Stimulated activated effector memory CD8-positive, alpha-beta T cell treated with anti-CD3 and anti-CD28 coated beads, Interleukin-12 subunit alpha, Interleukin-12 subunit beta, amount 100 ng/mL, for 72 hours (primary cell): ENCODE results near the gene LY9.

Experiments
- ATAC-seq: fragments of 150-1000 bp; cut with Tn5 transposase; 2 replicates; pipeline ENCODE4 v1.10.0; 2021
- DNase-seq, 2 donors: peaks; one replicate each; pipeline ENCODE4 v3.0.0; 2021 to 2022; ENCODE audit warnings: low spot score in 2 of 2
- H3K27ac Mint-ChIP-seq: one replicate; pipeline ENCODE4 v1.8.0; 2022; ENCODE audit warnings: mild to moderate bottlenecking, mixed read lengths
- H3K36me3 Mint-ChIP-seq: one replicate; pipeline ENCODE4 v1.8.0; 2022; ENCODE audit warnings: mild to moderate bottlenecking, mixed read lengths
- H3K4me1 Mint-ChIP-seq: one replicate; pipeline ENCODE4 v1.8.0; 2022; ENCODE audit warnings: mixed read lengths
- H3K4me3 Mint-ChIP-seq: one replicate; pipeline ENCODE4 v1.8.0; 2022; ENCODE audit warnings: mild to moderate bottlenecking, mixed read lengths
- H3K9me3 Mint-ChIP-seq: one replicate; pipeline ENCODE4 v1.8.0; 2022; ENCODE audit warnings: mixed read lengths

The LY9 gene

DNA sequence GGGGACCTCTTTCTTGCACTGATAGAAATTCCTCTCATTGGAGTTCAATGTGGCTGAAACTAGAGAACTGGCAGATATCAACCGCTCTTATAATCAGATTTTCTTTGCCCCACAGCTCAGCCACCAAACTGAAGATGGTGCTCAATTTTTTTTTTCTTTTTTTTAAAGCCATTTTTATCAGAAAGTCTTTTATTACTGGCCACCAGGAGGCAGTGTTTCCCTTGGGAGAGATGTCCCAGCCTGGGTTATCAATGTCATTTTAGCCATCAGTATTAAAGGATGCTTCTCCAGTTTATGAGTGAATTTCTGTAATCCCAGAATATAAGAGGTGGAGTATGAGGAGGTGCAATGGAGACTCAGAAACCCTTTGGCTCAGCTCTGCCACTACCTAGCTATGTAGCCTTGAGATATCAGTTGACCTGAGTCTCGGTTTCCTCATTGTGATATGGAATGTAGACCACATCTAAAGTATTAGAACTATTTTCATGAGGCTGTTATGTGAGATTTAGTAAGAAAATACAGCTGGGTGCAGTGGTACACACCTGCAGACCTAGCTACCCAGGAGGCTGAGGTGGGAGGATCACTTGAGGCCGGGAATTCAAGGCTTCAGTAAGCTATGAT is 39.1 kb downstream of the LY9 start:
- no peak overlapping the region for H3K4me3 Mint-ChIP-seq
- no peaks in the 10 kb centered on the region for H3K9me3 Mint-ChIP-seq
- peaks cover 76% of the 10 kb centered on the region for H3K4me1 Mint-ChIP-seq
- ATAC-seq: no peak
- peaks cover 19% of the 10 kb centered on the region for H3K36me3 Mint-ChIP-seq
- DNase-seq: peak; percentile 41 to 70
- peak overlapping the region; percentile 99 for H3K27ac Mint-ChIP-seq

DNA sequence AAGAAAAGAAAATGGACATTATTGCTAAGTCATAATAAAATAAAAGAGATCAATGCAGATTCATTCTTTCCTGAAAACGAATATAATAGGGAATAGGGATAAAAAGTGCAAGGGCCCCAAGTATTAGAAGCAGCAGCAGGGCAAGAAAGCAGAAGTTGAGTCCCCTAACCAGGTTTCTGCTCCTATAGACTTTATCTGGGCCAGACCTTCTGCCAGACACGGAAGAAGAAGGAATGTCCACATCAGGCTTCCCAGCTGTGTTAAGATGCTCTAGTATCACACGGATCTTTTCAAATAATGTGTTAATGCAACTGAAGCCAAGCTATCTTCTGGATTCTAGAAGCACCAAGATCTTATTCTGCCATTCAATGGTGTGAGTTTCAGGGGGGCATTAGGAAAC is 39.8 kb downstream of the LY9 start:
- H3K4me3 Mint-ChIP-seq: peak overlapping the region; percentile 80
- peaks cover 17% of the 10 kb centered on the region for H3K36me3 Mint-ChIP-seq
- no peak for DNase-seq
- H3K27ac Mint-ChIP-seq: peak overlapping the region; percentile 99
- H3K4me1 Mint-ChIP-seq: peaks cover 69% of the 10 kb centered on the region
- no peak for ATAC-seq
- H3K9me3 Mint-ChIP-seq: no peaks in the 10 kb centered on the region

DNA sequence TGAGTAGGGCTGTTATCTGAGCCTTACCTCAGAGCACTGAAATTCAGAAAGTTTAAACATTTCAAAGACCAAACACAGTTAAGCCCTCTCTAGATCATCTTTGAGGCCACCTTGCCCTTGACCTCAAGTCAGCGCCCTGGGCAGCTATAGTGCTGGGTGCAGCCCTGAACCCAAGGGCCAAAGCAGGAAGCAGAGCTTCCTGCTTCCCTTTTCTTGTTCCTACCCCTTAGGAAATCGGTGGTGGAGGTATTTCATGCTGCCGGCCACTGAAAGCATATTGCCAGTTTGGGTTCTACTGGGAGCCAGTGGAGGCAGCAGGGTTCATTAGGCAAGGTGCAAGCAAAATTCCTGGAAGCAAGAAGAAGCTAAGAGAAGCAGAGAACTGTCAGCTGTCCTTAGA is 40.6 kb downstream of the LY9 start:
- Mint-ChIP-seq H3K27ac (peak overlapping the region; percentile 99), H3K4me1 (peaks cover 73% of the 10 kb centered on the region)

DNA sequence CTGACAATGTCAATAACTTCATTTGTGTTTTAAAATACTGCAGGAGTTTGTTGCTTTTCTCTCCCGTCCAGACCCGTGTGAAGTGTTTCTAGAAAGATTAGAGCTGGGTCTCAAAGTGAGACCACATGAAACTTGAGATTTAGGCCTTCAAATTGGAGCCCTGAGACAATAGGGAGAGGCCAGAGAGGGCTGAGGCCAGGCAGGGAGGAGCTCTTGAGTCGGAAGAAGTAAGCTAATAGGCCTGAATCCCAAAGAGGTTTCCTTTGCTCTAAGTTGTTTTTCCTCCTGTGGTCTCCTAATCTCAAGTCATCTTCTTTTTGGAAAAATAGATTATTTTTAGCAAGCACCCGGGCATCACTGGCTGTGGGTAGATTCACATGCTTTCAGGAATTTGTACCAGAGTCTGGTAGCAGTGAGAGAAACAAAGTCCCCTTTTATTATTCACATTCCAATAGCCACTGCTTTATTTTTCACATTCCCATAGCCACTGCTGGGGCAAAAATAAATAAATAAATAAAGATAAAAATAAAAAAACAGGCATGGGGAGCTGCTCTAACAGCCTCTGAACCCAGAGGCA is 41.1 kb downstream of the LY9 start:
- Mint-ChIP-seq H3K4me1 (peaks cover 78% of the 10 kb centered on the region), H3K27ac (peak overlapping the region; percentile 99), H3K36me3 (peaks cover 15% of the 10 kb centered on the region), H3K9me3 (no peaks in the 10 kb centered on the region), H3K4me3 (peak overlapping the region; percentile 80)
- DNase-seq (no peak), ATAC-seq (no peak)

More for the DNA sequence above, 40.6 kb downstream of the LY9 start:
- peaks cover 15% of the 10 kb centered on the region for H3K36me3 Mint-ChIP-seq
- H3K4me3 Mint-ChIP-seq: peak overlapping the region; percentile 80
- no peaks in the 10 kb centered on the region for H3K9me3 Mint-ChIP-seq
- DNase-seq: no peak
- ATAC-seq: no peak

DNA sequence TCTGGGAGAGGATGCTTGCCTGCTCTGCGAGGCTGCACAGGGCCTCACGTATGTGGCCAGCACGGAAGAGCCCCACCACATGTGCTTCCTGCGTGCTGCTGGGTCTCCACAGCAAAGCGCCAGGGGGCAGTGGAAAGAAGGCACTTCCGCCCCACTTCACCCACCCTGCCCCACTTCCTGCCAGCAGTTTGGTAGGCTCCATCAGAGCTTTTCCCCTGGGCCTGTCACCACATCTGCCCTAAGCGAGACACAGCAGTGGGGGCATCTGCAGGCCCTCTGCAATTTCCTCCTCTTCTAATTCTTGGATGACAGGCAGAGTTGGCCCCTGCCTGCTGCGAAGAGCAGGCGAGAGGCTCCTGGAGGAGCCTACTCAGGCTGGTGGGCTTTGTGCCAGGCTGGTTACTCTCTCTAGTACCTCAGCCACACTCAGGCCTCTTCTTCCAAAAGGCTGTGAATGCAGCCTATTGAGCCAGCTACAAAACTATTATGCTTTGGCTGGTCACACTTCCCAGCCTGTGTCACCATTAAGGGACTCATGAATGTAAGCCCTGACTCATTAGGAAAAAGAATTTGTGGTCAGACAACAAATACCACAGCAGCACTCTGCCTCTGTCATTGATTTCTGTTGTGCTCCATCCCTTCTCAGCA is 41.7 kb downstream of the LY9 start:
- H3K36me3 Mint-ChIP-seq: peaks cover 15% of the 10 kb centered on the region
- DNase-seq: peak; percentile 61 to 83
- no peaks in the 10 kb centered on the region for H3K9me3 Mint-ChIP-seq
- peak overlapping the region; percentile 99 for H3K27ac Mint-ChIP-seq
- peak overlapping the region; percentile 80 for H3K4me3 Mint-ChIP-seq
- H3K4me1 Mint-ChIP-seq: peaks cover 84% of the 10 kb centered on the region
- peak; percentile 94 for ATAC-seq

DNA sequence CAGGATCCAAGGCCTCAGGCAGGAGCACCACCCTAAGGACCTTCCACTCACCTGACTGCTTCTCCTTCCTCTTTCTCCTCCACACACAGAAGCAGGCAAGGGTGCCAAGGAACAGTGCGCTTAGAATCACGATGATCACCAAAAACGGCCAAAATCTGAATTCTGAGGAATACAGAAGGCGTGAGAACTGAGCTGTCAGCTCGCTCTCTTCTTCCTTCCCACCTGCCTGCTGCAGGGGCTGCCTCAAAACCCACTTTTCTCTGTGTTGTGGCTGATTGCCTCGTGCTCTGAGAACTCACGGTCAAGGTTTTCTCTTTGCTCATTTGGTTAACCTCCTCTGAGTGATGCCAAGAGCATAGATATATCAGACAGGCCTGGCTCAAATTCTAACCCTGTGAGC is 42.9 kb downstream of the LY9 start:
- H3K36me3 Mint-ChIP-seq: peaks cover 15% of the 10 kb centered on the region
- peak overlapping the region; percentile 80 for H3K4me3 Mint-ChIP-seq
- H3K4me1 Mint-ChIP-seq: peaks cover 87% of the 10 kb centered on the region
- H3K9me3 Mint-ChIP-seq: no peaks in the 10 kb centered on the region
- H3K27ac Mint-ChIP-seq: peak overlapping the region; percentile 99
- DNase-seq (peak in 1 of 2 donors; percentile 64), ATAC-seq (peak; percentile 43)

DNA sequence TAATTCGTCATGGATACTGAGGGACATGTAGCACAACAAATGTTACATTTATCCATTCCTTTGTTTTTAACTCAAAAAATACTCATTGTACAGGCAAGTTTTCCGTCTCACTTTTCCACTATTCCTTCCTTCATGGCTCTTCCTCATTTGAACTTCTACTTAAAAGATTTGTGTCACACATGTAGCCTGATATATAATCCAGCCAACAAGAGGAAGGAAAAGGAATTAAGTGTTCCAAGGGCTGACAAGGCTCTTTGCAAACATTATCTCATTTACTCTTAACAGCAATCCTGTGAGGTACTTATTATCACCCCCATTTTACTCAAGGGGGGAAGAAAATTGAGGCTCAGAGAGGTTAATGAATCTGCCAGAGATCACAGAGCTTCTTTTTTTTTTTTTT is 43.8 kb downstream of the LY9 start:
- Mint-ChIP-seq H3K4me3 (no peak overlapping the region), H3K9me3 (no peaks in the 10 kb centered on the region), H3K36me3 (peaks cover 15% of the 10 kb centered on the region), H3K27ac (no peak overlapping the region), H3K4me1 (peaks cover 87% of the 10 kb centered on the region)
- no peak for ATAC-seq
- DNase-seq: no peak

DNA sequence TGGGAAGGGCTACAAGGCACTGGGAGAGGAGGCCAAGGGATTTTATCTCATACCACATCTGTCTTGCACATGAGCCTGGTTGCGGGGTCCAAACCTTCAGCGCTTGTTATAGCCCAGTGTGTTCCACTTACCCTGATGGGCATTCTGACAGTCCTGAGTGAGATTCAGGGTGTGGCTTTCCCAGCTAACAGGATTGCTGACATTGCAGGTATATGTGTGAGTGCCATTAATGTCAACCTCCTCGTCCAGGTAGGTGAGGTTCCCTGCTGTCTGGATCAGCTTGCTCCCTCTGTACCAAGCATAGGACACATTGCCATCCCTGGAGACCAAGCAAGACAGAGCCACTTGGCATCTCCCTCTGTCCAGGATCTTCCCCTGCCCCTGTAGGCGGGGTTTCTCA is 45.1 kb downstream of the LY9 start:
- H3K4me1 Mint-ChIP-seq: peaks cover 85% of the 10 kb centered on the region
- H3K36me3 Mint-ChIP-seq: peaks cover 15% of the 10 kb centered on the region
- H3K9me3 Mint-ChIP-seq: peaks cover 3% of the 10 kb centered on the region
- H3K4me3 Mint-ChIP-seq: no peak overlapping the region
- ATAC-seq (no peak), DNase-seq (no peak)
- H3K27ac Mint-ChIP-seq: no peak overlapping the region

DNA sequence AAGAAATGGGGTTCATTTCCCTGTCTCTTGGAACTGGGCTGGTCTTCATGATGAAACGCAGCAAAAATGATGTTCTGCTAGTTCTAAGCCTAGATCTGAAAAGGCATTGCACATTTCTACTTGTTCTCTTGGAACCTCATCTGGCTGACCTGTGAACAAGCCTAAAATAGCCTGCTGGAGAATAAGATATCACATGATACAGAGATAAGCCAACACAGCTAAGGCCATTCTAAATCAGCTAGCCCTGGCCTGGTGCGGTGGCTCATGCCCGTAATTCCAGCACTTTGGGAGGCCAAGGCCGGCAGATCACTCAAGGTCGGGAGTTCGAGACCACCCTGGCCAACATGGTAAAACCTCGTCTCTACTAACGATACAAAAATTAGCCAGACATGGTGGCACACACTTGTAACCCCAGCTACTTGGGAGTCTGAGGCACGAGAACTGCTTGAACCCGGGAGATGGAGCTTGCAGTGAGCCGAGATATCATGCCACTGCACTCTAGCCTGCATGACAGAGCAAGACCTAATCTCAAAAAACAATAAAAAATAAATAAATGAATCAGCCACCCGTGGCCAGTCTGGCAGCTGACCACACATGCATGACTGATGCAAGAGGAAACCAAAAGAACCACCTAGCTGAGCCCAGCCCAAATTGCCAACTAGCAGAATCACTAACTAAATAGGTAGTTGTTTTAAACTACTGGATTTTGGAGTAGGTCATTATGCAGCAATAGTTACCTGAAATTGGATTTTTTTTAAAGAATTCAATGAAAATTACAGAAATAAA is 48.7 kb downstream of the LY9 start:
- DNase-seq (no peak), ATAC-seq (peak; percentile 84)
- Mint-ChIP-seq H3K4me1 (peaks cover 65% of the 10 kb centered on the region), H3K36me3 (peaks cover 6% of the 10 kb centered on the region), H3K4me3 (no peak overlapping the region), H3K9me3 (peaks cover 3% of the 10 kb centered on the region), H3K27ac (no peak overlapping the region)

DNA sequence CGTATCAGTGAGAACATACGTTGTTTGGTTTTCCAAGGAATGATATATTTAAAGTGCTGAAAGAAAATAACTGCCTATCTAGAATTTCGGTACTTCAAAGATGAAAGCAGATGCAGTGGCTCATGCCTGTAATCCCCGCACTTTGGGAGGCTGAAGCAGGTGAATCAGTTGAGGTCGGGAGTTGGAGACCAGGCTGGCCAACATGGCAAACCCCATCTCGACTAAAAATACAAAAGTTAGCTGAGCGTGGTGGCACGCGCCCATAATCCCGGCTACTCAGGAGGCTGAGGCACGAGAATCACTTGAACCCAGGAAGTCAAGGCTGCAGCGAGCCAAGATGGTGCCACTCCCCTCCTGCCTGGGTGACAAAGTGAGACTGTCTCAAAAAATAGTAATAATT is 50.3 kb downstream of the LY9 start:
- ATAC-seq: no peak
- no peak for DNase-seq
- Mint-ChIP-seq H3K4me3 (no peak overlapping the region), H3K36me3 (no peaks in the 10 kb centered on the region), H3K4me1 (peaks cover 58% of the 10 kb centered on the region), H3K9me3 (peaks cover 3% of the 10 kb centered on the region), H3K27ac (no peak overlapping the region)

DNA sequence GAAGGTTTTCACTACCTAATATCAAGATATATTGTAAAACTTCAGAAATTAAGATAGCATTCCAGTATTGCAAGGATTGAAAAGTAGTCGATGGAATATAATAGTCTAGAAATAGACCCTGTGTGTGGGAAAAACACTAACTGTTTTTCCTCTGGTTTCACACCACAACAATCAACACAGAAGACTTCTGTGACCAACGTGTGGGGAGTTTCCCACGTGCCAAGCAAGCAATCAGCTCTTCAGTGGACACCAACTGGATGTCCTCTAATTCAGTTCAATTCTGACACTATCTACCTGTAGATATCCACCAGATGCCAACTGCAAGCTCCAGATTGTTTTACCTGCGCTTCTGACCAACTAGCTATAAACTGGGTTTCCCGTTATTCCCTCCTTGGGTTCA is 54.6 kb downstream of the LY9 start:
- DNase-seq (no peak), ATAC-seq (no peak)
- no peak overlapping the region for H3K4me3 Mint-ChIP-seq
- peaks cover 25% of the 10 kb centered on the region for H3K4me1 Mint-ChIP-seq
- H3K36me3 Mint-ChIP-seq: no peaks in the 10 kb centered on the region
- H3K9me3 Mint-ChIP-seq: no peaks in the 10 kb centered on the region
- H3K27ac Mint-ChIP-seq: no peak overlapping the region

DNA sequence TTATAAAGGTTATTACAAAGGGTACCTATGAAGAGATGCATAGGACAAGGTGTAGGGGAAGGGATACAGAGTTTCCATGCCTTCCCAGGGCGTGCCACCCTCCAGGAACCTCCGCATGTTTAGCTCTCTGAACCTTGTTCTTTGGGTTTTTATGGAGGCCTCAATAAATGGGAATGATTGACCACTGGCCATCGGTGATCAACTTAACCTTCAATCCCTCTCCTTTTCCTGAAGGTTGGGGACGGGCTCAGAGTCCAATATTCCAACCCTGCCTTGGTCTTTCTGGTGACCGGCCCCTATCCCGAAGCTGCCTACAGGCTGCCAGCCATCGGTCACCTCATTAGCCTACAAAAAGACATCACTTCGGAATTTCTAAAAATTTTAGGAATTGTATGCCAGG is 55.0 kb downstream of the LY9 start:
- DNase-seq: no peak
- no peak overlapping the region for H3K4me3 Mint-ChIP-seq
- ATAC-seq: no peak
- H3K9me3 Mint-ChIP-seq: no peaks in the 10 kb centered on the region
- no peaks in the 10 kb centered on the region for H3K36me3 Mint-ChIP-seq
- peaks cover 22% of the 10 kb centered on the region for H3K4me1 Mint-ChIP-seq
- H3K27ac Mint-ChIP-seq: no peak overlapping the region

DNA sequence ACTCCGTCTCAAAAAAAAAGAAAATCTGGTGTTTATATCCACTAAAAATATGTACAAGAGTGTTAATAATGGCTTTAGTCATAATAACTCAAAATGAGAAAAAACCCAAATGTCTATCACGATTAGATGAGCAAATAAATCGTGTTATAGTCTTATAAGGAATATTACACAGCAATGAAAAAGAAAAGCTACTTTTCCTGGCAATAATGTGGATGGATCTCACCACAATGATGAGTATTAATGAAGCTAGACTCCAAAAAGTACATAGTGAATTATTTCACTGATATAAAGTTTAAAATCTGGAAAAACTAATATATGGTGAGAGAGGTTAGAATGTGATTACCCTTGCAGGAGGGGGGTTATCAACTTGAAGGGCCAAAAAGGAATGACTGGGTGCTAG is 57.0 kb downstream of the LY9 start:
- H3K4me1 Mint-ChIP-seq: peaks cover 13% of the 10 kb centered on the region
- no peaks in the 10 kb centered on the region for H3K9me3 Mint-ChIP-seq
- no peaks in the 10 kb centered on the region for H3K36me3 Mint-ChIP-seq
- no peak for DNase-seq
- no peak for ATAC-seq
- H3K27ac Mint-ChIP-seq: no peak overlapping the region
- no peak overlapping the region for H3K4me3 Mint-ChIP-seq

DNA sequence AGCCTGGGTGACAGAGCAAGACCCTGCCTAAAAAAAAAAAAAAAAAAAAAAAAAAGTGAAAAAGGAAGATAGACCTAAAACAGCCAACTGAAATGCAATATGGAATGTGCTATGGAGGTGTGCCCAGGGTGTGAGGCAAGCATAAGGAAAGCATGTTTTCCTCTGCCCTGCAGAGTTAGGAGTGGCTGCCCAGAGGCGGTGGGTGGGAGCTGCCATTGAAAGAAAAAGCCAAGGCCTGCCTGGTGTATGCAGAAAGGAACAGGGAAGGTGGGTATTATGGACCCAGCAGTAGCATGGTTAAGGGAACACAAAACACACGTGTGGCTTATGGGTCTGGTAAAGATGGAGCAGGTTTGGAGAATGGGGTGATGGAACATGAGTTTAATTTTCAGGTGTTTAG is 57.8 kb downstream of the LY9 start:
- no peaks in the 10 kb centered on the region for H3K9me3 Mint-ChIP-seq
- H3K27ac Mint-ChIP-seq: no peak overlapping the region
- ATAC-seq: no peak
- DNase-seq: no peak
- peaks cover 17% of the 10 kb centered on the region for H3K4me1 Mint-ChIP-seq
- H3K36me3 Mint-ChIP-seq: no peaks in the 10 kb centered on the region
- H3K4me3 Mint-ChIP-seq: no peak overlapping the region

DNA sequence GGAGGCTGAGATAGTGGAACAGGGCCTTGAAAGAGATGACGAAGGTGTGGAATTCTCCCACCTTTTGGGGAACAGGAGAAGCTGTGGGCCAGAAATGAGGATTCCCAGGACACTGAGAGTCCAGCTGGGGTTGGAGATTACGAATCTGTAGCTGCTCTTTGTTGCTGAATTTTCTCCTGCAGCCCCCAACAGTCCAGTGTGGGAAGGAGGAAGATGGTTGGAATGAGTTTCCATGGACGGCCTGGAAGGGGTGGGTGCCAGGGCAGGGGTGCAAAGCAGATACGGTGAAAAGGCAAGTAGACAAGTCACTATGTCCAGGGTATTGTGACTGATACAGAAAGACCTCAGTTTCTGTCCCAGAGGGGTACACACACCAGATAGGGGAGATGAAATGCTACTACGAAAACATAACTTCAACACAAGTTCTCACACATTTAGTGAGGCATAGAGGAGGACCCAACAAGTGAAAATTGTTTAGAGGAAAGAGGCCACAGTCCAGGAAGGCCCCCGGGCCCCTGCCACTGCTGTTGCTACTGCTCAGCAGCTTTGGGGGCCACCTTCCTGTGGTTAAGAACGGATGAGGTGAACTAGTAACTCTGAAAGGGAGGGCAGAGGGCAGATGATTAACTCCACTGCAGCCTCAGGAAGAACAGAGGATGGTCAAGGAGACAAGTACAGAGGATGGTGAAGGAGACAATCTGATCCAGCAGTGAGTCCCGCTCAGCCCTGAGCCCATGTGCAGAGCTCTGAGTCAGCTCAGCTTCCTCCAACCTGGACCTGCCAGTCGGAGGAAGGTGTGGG is 59.4 kb downstream of the LY9 start:
- ATAC-seq (peak; percentile 88), DNase-seq (peak in 1 of 2 donors; percentile 77)
- H3K9me3 Mint-ChIP-seq: no peaks in the 10 kb centered on the region

More for the DNA sequence above, 59.4 kb downstream of the LY9 start:
- H3K4me1 Mint-ChIP-seq: peaks cover 25% of the 10 kb centered on the region
- no peak overlapping the region for H3K27ac Mint-ChIP-seq
- no peaks in the 10 kb centered on the region for H3K36me3 Mint-ChIP-seq
- no peak overlapping the region for H3K4me3 Mint-ChIP-seq
